Liver (tissue), 2 donors: ENCODE measurements around the gene GNG13.

ENCODE experiments used
- GABPA ChIP-seq, 2 donors: IDR thresholded peaks in 1 of 2; conservative IDR thresholded peaks in 1 of 2; 2 replicates each; pipeline ENCODE4 v1.6.1; 2016; ENCODE audit warnings: antibody characterized with exemption in 2 of 2, mild to moderate bottlenecking in 1 of 2, moderate library complexity in 1 of 2
- SP1 ChIP-seq: IDR thresholded peaks from 2 replicates; pipeline ENCODE4 v1.6.1; 2018; ENCODE audit warnings: antibody characterized with exemption, mild to moderate bottlenecking
- donor health status: healthy.

GRCh38 chr16:775236-775796 is 25.2 kb downstream of the GNG13 start:
- TF ChIP-seq GABPA (IDR thresholded peaks at IDR 0.05 in 1 of 2, conservative IDR thresholded peaks at IDR 0.05 in 1 of 2): no peak
- TF ChIP-seq SP1: no peak
